K562 (cell line): ENCODE results near the gene DCTN2. TPM values are rescaled to one million over a fixed set of nuclear protein-coding genes. Genes with fewer than 3 reads are reported as not detected.

ENCODE experiments used
- ATAC-seq: fragments of 200-7000 bp; cut with Tn5 transposase; 3 replicates; pipeline ENCODE4 v1.9.1; 2020; ENCODE audit warnings: moderate library complexity
- BruUV-seq: library from RNA; stranded (reverse); fragments of 400-500 nt; replicated peaks from 2 replicates; lab custom pipeline; 2021; lab: Mats Ljungman, UMichigan
- CTCF ChIA-PET: fragments of 300-600 bp; formaldehyde crosslinking; extraction: SDS; loops from one replicate; lab custom pipeline; 2021; ENCODE audit warnings: low intra/inter-chr PET ratio; lab: Yijun Ruan, JAX
- POLR2A ChIA-PET: fragments of 300-600, 350-650 bp; sonication (Branson Sonifier 250); formaldehyde crosslinking; extraction: SDS; loops from one replicate; lab custom pipeline; 2021; ENCODE audit warnings: antibody characterized with exemption, inconsistent platforms; lab: Yijun Ruan, JAX
- DNase-seq, 4 experiments: peaks; one replicate each; pipeline versions ENCODE4 v3.0.0 to v3.0.0-alpha.2; 2011 to 2018; ENCODE audit warnings: low spot score in 3 of 4, mixed read lengths in 3 of 4; ENCODE audit errors: extremely low read depth in 1 of 4
- FAIRE-seq: peaks from 2 replicates; lab custom pipeline; 2011; peaks lifted over from hg19 to GRCh38; lab: Jason Lieb, UNC
- H2AFZ ChIP-seq: 2 replicates; pipeline ENCODE4 v1.6.0; 2011; ENCODE audit warnings: low read depth, low read length, control low read depth, inconsistent platforms
- H3K27ac ChIP-seq: fragments of 200-600 bp; 3 replicates; pipeline ENCODE4 v1.8.0; 2011; ENCODE audit warnings: low read depth, mild to moderate bottlenecking, control low read depth, inconsistent platforms, low read length, moderate library complexity, mixed read lengths; ENCODE audit errors: extremely low read depth
- H3K27me3 ChIP-seq, 2 experiments: fragments of 300-600 bp in 1 of 2; 2 replicates in 1 of 2; 3 replicates in 1 of 2; pipeline versions ENCODE4 v1.6.0 to v1.8.0; 2011; ENCODE audit warnings: inconsistent platforms in 2 of 2, low read length in 2 of 2, mild to moderate bottlenecking in 1 of 2, mixed read lengths in 1 of 2, moderate library complexity in 1 of 2; ENCODE audit not compliant: control insufficient read depth in 2 of 2, insufficient read depth in 2 of 2
- H3K36me3 ChIP-seq: fragments of 300-600 bp; 3 replicates; pipeline ENCODE4 v1.8.0; 2011; ENCODE audit warnings: mild to moderate bottlenecking, low read length, inconsistent platforms; ENCODE audit not compliant: control insufficient read depth, insufficient read depth
- H3K4me1 ChIP-seq, 2 experiments: fragments of 200-600 bp in 1 of 2; replicated peaks in 1 of 2; 2 replicates in 1 of 2; 3 replicates in 1 of 2; pipeline versions ENCODE4 v1.5.1 to v1.8.0; 2011; ENCODE audit warnings: inconsistent platforms in 2 of 2, low read length in 2 of 2, mild to moderate bottlenecking in 1 of 2, mixed read lengths in 1 of 2, moderate library complexity in 1 of 2; ENCODE audit not compliant: control insufficient read depth in 2 of 2, insufficient read depth in 2 of 2
- H3K4me2 ChIP-seq: 2 replicates; pipeline ENCODE4 v1.6.1; 2011; ENCODE audit warnings: low read length, control low read depth, inconsistent platforms, mixed read lengths; ENCODE audit not compliant: insufficient read depth
- H3K4me3 ChIP-seq: fragments of 200-600 bp; sonication (generic), shearing (Covaris generic); 2 replicates; pipeline ENCODE4 v1.5.1; 2016; ENCODE audit warnings: control low read depth, inconsistent platforms
- H3K79me2 ChIP-seq: fragments of 200-600 bp; 3 replicates; pipeline ENCODE4 v1.8.0; 2011; ENCODE audit warnings: low read length, inconsistent platforms; ENCODE audit not compliant: control insufficient read depth, insufficient read depth
- H3K9ac ChIP-seq, 2 experiments: 2 replicates each; pipeline versions ENCODE4 v1.6.0 to v1.6.1; 2011; ENCODE audit warnings: low read depth in 2 of 2, low read length in 2 of 2, control low read depth in 1 of 2, inconsistent platforms in 1 of 2, mild to moderate bottlenecking in 1 of 2, mixed read lengths in 1 of 2; ENCODE audit not compliant: insufficient read depth in 1 of 2
- H3K9me1 ChIP-seq: one replicate; pipeline ENCODE4 v1.6.0; 2011; ENCODE audit warnings: inconsistent platforms, mild to moderate bottlenecking, low read length, moderate library complexity; ENCODE audit not compliant: control insufficient read depth, insufficient read depth
- H3K9me3 ChIP-seq: replicated peaks from 2 replicates; pipeline ENCODE4 v1.5.1; 2011; ENCODE audit warnings: low read depth, low read length, inconsistent platforms; ENCODE audit not compliant: control insufficient read depth, insufficient read depth
- H4K20me1 ChIP-seq: replicated peaks from 2 replicates; pipeline ENCODE4 v1.6.1; 2011; ENCODE audit warnings: low read length, inconsistent platforms, mixed read lengths; ENCODE audit not compliant: control insufficient read depth, insufficient read depth
- BACH1 ChIP-seq: fragments of 200-800 bp; sonication (Bioruptor generic); IDR thresholded peaks from 2 replicates; pipeline ENCODE4 v1.6.1; 2016; ENCODE audit warnings: missing genetic modification characterization, missing compliant biosample characterization
- IRF2 ChIP-seq: sonication (generic); formaldehyde crosslinking; IDR thresholded peaks from 2 replicates; pipeline ENCODE4 v1.8.1; 2022; ENCODE audit warnings: mild to moderate bottlenecking, missing genetic modification reagents
- ZNF431 ChIP-seq: sonication (generic); formaldehyde crosslinking; IDR thresholded peaks from 2 replicates; pipeline ENCODE4 v1.8.0; 2022; ENCODE audit warnings: mild to moderate bottlenecking, missing genetic modification reagents
- ZNF740 ChIP-seq, 3 experiments: fragments of 200-800 bp in 1 of 3; sonication (Bioruptor generic) in 1 of 3; sonication (generic) in 1 of 3; formaldehyde crosslinking in 1 of 3; IDR thresholded peaks; 2 replicates each; pipeline versions ENCODE4 v1.6.1 to v1.8.0; 2016 to 2022; ENCODE audit warnings: mild to moderate bottlenecking in 2 of 3, missing compliant biosample characterization in 2 of 3, missing genetic modification characterization in 2 of 3, missing genetic modification reagents in 1 of 3
- WGBS: fragments of 100-300 bp; shearing (Covaris generic); methylation state at CpG from one replicate; pipeline ENCODE4 v1.1.6; 2016; ENCODE audit warnings: low coverage, mixed read lengths; ENCODE audit not compliant: insufficient coverage; ENCODE audit errors: missing lambda C conversion rate; 5-methylcytosine and 5-hydroxymethylcytosine counted together
- in situ Hi-C: fragments of 300-500 bp; cut with MboI; formaldehyde crosslinking; loops from 4 replicates; pipeline ENCODE4 v1.15.0; 2018; ENCODE audit warnings: inconsistent platforms, mixed read lengths
- intact Hi-C: fragments of 100-400 bp; cut with micrococcal nuclease; formaldehyde crosslinking; loops from 2 replicates; pipeline ENCODE4 v1.14.2; 2022
- polyA plus RNA-seq, 8 experiments: library from polyadenylated mRNA; depleted of rRNA in 4 of 8; stranded (reverse) in 5 of 8; unstranded in 3 of 8; fragments of >200 nt; fragmentation: Nextera tagmentation in 2 of 8; fragmentation: Illumina TruSeq in 1 of 8; extraction: Ambion mirVana in 2 of 8; extraction: Trizol in 1 of 8; gene quantifications; 2 replicates each; pipeline versions ENCODE4 v1.2.1 to v1.2.3, GENCODE V29; 2011 to 2014; ENCODE audit warnings: inconsistent platforms in 1 of 8, missing spikeins in 1 of 8
- total RNA-seq, 7 experiments: library from RNA; depleted of rRNA in 6 of 7; stranded (reverse); fragments of >200 nt in 6 of 7; fragmentation: Illumina TruSeq in 2 of 7; extraction: Trizol in 2 of 7; gene quantifications; 2 replicates each; pipeline versions ENCODE4 v1.2.1 to v1.2.3, GENCODE V29; 2011 to 2021; ENCODE audit warnings: low replicate concordance in 1 of 7

DCTN2 gene
- total and polyA plus RNA-seq, 9 of the 15 experiments (the other 6 are each of a cell fraction or from before 2014, with no cell fraction given): 43.6 to 270 (median 125) TPM

- BruUV-seq: no TSS peak
- Histone ChIP-seq H3K27ac (no peak overlapping the region), H2AFZ (no peak overlapping the region), H3K9me1 (no peaks in the 10 kb centered on the region), H3K4me2 (no peak overlapping the region), H3K4me3 (no peak overlapping the region), H3K36me3 (peaks cover 55% of the 10 kb centered on the region; the same call in 2 of the 3 replicates), H4K20me1 (no peaks in the 10 kb centered on the region), H3K9me3 (no peaks in the 10 kb centered on the region), H3K4me1 (no peaks in the 10 kb centered on the region), H3K79me2 (no peaks in the 10 kb centered on the region), H3K9ac (no peak overlapping the region; a peak in 1 of 4 replicates), H3K27me3 (no peaks in the 10 kb centered on the region)
- WGBS: 79% methylated on average over 6 of the region's 6 CpGs
- intact Hi-C loops (no loop called here), in situ Hi-C loops (no loop called here)
- ChIA-PET POLR2A (interaction anchor here (0.6 kb wide), 2 partner anchors 105 to 231 kb away, joined by 3 read pairs; no protein-coding TSS in a partner anchor), CTCF (no interaction called here)
- DNase-seq: no peak
- ATAC-seq: no peak
- no peak for FAIRE-seq
- TF ChIP-seq ZNF431 (CRISPR knock-in tag) (no peak), ZNF740 (CRISPR knock-in tag; IDR thresholded peaks at IDR 0.05) (no peak), ZNF740 (tag; IDR thresholded peaks at IDR 0.05) (no peak), IRF2 (CRISPR knock-in tag) (0 out of 2 replicates have a peak, but pooled peaks have one; percentile 22), BACH1 (tag) (no peak)
Measured at GRCh38 chr12:57568838-57569237, 21.8 kb upstream of the DCTN2 start.
